GM12878 (cell line): ENCODE data around the gene PARP11. TPM values are rescaled to one million over a fixed set of nuclear protein-coding genes. Genes with fewer than 3 reads are reported as not detected.

Experiments used
- ATAC-seq: fragments of 200-7000 bp; cut with Tn5 transposase; 3 replicates; pipeline ENCODE4 v1.9.1; 2020; ENCODE audit warnings: mild to moderate bottlenecking, moderate library complexity
- BruUV-seq: library from RNA; stranded (reverse); fragments of 400-500 nt; replicated peaks from 2 replicates; lab custom pipeline; 2021; lab: Mats Ljungman, UMichigan
- CTCF ChIA-PET: fragments of 300-600 bp; sonication (Branson Sonifier 250); formaldehyde crosslinking; extraction: SDS; loops from one replicate; lab custom pipeline; 2021; ENCODE audit warnings: inconsistent platforms; lab: Yijun Ruan, JAX
- POLR2A ChIA-PET: fragments of 350-600 bp; formaldehyde crosslinking; extraction: SDS; loops from one replicate; lab custom pipeline; 2021; ENCODE audit warnings: inconsistent platforms; lab: Charles Lee
- RAD21 ChIA-PET: fragments of 300-600 bp; sonication (Branson Sonifier 250); formaldehyde crosslinking; loops from one replicate; lab custom pipeline; 2023; ENCODE audit warnings: antibody characterized with exemption; ENCODE audit not compliant: unreplicated experiment; lab: Charles Lee
- SMC1A ChIA-PET: fragments of 300-600 bp; sonication (Branson Sonifier 250); formaldehyde crosslinking; loops from one replicate; lab custom pipeline; 2023; ENCODE audit not compliant: unreplicated experiment, uncharacterized antibody; lab: Charles Lee
- DNase-seq: peaks from one replicate; pipeline ENCODE4 v3.0.0-alpha.2; 2011; ENCODE audit warnings: low read depth, low spot score
- FAIRE-seq: peaks from 3 replicates; lab custom pipeline; 2011; peaks lifted over from hg19 to GRCh38; lab: Jason Lieb, UNC
- H2AFZ ChIP-seq: 2 replicates; pipeline ENCODE4 v1.6.0; 2011; ENCODE audit warnings: low read depth, low read length, control low read depth; ENCODE audit not compliant: control insufficient read depth
- H3K27ac ChIP-seq: 2 replicates; pipeline ENCODE4 v1.5.1; 2011; ENCODE audit warnings: control low read depth; ENCODE audit not compliant: control insufficient read depth, insufficient read depth
- H3K27me3 ChIP-seq, 2 experiments: replicated peaks in 1 of 2; 2 replicates each; pipeline versions ENCODE4 v1.6.0 to v1.6.1; 2011; ENCODE audit warnings: low read length in 1 of 2; ENCODE audit not compliant: control insufficient read depth in 2 of 2, insufficient read depth in 2 of 2
- H3K36me3 ChIP-seq, 2 experiments: 2 replicates each; pipeline ENCODE4 v1.5.1; 2011; ENCODE audit warnings: low read length in 1 of 2; ENCODE audit not compliant: control insufficient read depth in 2 of 2, insufficient read depth in 2 of 2
- H3K4me1 ChIP-seq: 2 replicates; pipeline ENCODE4 v1.6.1; 2011; ENCODE audit warnings: mild to moderate bottlenecking, low read length, moderate library complexity, mixed read lengths; ENCODE audit not compliant: control insufficient read depth, insufficient read depth
- H3K4me2 ChIP-seq: 2 replicates; pipeline ENCODE4 v1.6.0; 2011; ENCODE audit warnings: control low read depth; ENCODE audit not compliant: control insufficient read depth, insufficient read depth
- H3K4me3 ChIP-seq: fragments of 200-600 bp; sonication (generic); 2 replicates; pipeline ENCODE4 v1.5.1; 2016
- H3K79me2 ChIP-seq: 2 replicates; pipeline ENCODE4 v1.6.0; 2011; ENCODE audit warnings: low read length; ENCODE audit not compliant: control insufficient read depth, insufficient read depth
- H3K9ac ChIP-seq: 2 replicates; pipeline ENCODE4 v1.8.0; 2011; ENCODE audit warnings: low read length, control low read depth, mixed read lengths; ENCODE audit not compliant: control insufficient read depth, insufficient read depth
- H3K9me3 ChIP-seq: replicated peaks from 3 replicates; pipeline ENCODE4 v1.5.1; 2011; ENCODE audit warnings: mild to moderate bottlenecking, low read length; ENCODE audit not compliant: control insufficient read depth, insufficient read depth
- H4K20me1 ChIP-seq: 2 replicates; pipeline ENCODE4 v1.6.0; 2011; ENCODE audit not compliant: control insufficient read depth, insufficient read depth
- BMI1 ChIP-seq: fragments of 450-650 bp; IDR thresholded peaks from 2 replicates; pipeline ENCODE4 v1.6.1; 2016; ENCODE audit warnings: mild to moderate bottlenecking, moderate library complexity, borderline replicate concordance
- CHD1 ChIP-seq: IDR thresholded peaks from 2 replicates; pipeline ENCODE4 v1.6.1; 2012; ENCODE audit warnings: low read depth, low read length, improper control_type of control experiment
- PML ChIP-seq: IDR thresholded peaks from 2 replicates; pipeline ENCODE4 v1.6.1; 2012; ENCODE audit warnings: low read length, inconsistent platforms
- TBL1XR1 ChIP-seq: IDR thresholded peaks from 2 replicates; pipeline ENCODE4 v1.6.1; 2012; ENCODE audit warnings: low read depth, low read length, improper control_type of control experiment
- ZNF24 ChIP-seq: fragments of 450-650 bp; IDR thresholded peaks from 2 replicates; pipeline ENCODE4 v1.6.1; 2017; ENCODE audit warnings: antibody characterized with exemption, mild to moderate bottlenecking
- ZNF274 ChIP-seq: IDR thresholded peaks from one replicate; pipeline ENCODE4 v1.8.0; 2011; ENCODE audit not compliant: insufficient read length, insufficient read depth
- WGBS: methylation state at CpG from one replicate; pipeline ENCODE4 v1.1.6; 2016; ENCODE audit warnings: low lambda C conversion rate; ENCODE audit not compliant: insufficient replicate concordance, insufficient coverage; ENCODE audit errors: missing lambda C conversion rate; 5-methylcytosine and 5-hydroxymethylcytosine counted together
- in situ Hi-C: fragments of 300-500 bp; cut with MboI; formaldehyde crosslinking; loops from 9 replicates; pipeline ENCODE4 v1.14.3; 2018; ENCODE audit warnings: mixed read lengths
- intact Hi-C: fragments of 100-400 bp; cut with micrococcal nuclease; formaldehyde crosslinking; loops from one replicate; pipeline ENCODE4 v1.14.2; 2022; ENCODE audit not compliant: unreplicated experiment
- polyA plus RNA-seq, 11 experiments: library from polyadenylated mRNA; depleted of rRNA in 4 of 11; unstranded in 6 of 11; stranded (reverse) in 5 of 11; fragments of >200 nt; fragmentation: Nextera tagmentation in 4 of 11; fragmentation: Illumina TruSeq in 1 of 11; extraction: Ambion mirVana in 4 of 11; extraction: Trizol in 1 of 11; gene quantifications; 1 replicate in 1 of 11; 2 replicates in 10 of 11; pipeline versions ENCODE4 v1.2.1 to v1.2.3, GENCODE V29; 2011 to 2016; ENCODE audit warnings: inconsistent platforms in 2 of 11, missing spikeins in 2 of 11, low read depth in 1 of 11
- total RNA-seq, 4 experiments: library from RNA; depleted of rRNA in 3 of 4; stranded (reverse); fragments of >200 nt in 3 of 4; fragmentation: Illumina TruSeq in 1 of 4; extraction: Trizol in 1 of 4; gene quantifications; 2 replicates each; pipeline versions ENCODE4 v1.2.1 to v1.2.3, GENCODE V29; 2013 to 2021
- TF ChIP-seq, protein P1 (sequence below): fragments of 450-650 bp; conservative IDR thresholded peaks from 2 replicates; pipeline ENCODE4 v1.6.1; 2017; ENCODE audit warnings: mild to moderate bottlenecking, moderate library complexity
- TF ChIP-seq, protein P2 (sequence below): fragments of 450-650 bp; IDR thresholded peaks from 2 replicates; pipeline ENCODE4 v1.6.1; 2017; ENCODE audit warnings: mild to moderate bottlenecking, moderate library complexity

Gene PARP11
- total and polyA plus RNA-seq, 10 of the 15 experiments (the other 5 are each of a cell fraction or from before 2014, with no cell fraction given), result 3.0 to 14.1 (median 6.3) TPM

DNA sequence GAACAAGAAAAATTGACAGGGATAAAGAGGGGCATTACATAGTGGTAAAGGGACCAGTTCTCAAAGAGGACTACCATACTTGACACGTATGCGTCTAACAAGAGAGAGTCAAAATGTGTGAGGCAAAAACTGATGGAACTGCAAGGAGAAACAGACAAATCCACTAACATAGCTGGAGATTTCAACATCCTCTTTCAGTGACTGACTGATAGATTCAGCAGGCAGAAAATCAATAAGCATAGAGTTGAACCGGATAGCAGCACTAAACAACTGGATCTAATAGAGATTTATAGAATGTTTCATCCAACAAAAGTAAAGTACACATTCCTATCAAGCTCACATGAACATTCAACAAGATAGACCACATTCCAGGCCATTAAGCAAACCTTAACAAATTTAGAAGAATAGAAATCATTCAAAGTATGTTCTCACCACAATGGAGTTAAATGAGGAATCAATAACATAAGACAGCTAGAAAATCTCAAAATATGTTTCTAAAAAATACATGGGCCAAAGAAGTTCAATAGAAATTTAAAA is 104.2 kb downstream of the PARP11 start:
- no peak overlapping the region for H3K4me3 ChIP-seq
- ChIA-PET POLR2A (no interaction called here), RAD21 (no interaction called here), SMC1A (interaction anchor here (2.0 kb wide), 1 partner anchor 11 kb away, joined by 4 read pairs; no protein-coding TSS in a partner anchor), CTCF (interaction anchor here (1.0 kb wide), 1 partner anchor 469 kb away, joined by 3 read pairs; no protein-coding TSS in a partner anchor)
- ATAC-seq, result no peak
- H3K79me2 ChIP-seq, result no peaks in the 10 kb centered on the region
- no peak for DNase-seq
- no peak for FAIRE-seq
- in situ Hi-C loops, result no loop called here
- TF ChIP-seq PML, result no peak
- TF ChIP-seq ZNF24, result no peak
- TF ChIP-seq, protein P1, sequence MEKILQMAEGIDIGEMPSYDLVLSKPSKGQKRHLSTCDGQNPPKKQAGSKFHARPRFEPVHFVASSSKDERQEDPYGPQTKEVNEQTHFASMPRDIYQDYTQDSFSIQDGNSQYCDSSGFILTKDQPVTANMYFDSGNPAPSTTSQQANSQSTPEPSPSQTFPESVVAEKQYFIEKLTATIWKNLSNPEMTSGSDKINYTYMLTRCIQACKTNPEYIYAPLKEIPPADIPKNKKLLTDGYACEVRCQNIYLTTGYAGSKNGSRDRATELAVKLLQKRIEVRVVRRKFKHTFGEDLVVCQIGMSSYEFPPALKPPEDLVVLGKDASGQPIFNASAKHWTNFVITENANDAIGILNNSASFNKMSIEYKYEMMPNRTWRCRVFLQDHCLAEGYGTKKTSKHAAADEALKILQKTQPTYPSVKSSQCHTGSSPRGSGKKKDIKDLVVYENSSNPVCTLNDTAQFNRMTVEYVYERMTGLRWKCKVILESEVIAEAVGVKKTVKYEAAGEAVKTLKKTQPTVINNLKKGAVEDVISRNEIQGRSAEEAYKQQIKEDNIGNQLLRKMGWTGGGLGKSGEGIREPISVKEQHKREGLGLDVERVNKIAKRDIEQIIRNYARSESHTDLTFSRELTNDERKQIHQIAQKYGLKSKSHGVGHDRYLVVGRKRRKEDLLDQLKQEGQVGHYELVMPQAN, result no peak
- TF ChIP-seq, protein P2, sequence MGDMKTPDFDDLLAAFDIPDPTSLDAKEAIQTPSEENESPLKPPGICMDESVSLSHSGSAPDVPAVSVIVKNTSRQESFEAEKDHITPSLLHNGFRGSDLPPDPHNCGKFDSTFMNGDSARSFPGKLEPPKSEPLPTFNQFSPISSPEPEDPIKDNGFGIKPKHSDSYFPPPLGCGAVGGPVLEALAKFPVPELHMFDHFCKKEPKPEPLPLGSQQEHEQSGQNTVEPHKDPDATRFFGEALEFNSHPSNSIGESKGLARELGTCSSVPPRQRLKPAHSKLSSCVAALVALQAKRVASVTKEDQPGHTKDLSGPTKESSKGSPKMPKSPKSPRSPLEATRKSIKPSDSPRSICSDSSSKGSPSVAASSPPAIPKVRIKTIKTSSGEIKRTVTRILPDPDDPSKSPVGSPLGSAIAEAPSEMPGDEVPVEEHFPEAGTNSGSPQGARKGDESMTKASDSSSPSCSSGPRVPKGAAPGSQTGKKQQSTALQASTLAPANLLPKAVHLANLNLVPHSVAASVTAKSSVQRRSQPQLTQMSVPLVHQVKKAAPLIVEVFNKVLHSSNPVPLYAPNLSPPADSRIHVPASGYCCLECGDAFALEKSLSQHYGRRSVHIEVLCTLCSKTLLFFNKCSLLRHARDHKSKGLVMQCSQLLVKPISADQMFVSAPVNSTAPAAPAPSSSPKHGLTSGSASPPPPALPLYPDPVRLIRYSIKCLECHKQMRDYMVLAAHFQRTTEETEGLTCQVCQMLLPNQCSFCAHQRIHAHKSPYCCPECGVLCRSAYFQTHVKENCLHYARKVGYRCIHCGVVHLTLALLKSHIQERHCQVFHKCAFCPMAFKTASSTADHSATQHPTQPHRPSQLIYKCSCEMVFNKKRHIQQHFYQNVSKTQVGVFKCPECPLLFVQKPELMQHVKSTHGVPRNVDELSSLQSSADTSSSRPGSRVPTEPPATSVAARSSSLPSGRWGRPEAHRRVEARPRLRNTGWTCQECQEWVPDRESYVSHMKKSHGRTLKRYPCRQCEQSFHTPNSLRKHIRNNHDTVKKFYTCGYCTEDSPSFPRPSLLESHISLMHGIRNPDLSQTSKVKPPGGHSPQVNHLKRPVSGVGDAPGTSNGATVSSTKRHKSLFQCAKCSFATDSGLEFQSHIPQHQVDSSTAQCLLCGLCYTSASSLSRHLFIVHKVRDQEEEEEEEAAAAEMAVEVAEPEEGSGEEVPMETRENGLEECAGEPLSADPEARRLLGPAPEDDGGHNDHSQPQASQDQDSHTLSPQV, result no peak
- no peak for TF ChIP-seq BMI1
- no peak for TF ChIP-seq TBL1XR1
- no peak for TF ChIP-seq CHD1
- TF ChIP-seq ZNF274, result no peak
- no peaks in the 10 kb centered on the region for H4K20me1 ChIP-seq
- H3K36me3 ChIP-seq, result no peaks in the 10 kb centered on the region
- intact Hi-C loops, result no loop called here
- no peaks in the 10 kb centered on the region for H3K4me1 ChIP-seq
- WGBS, result 88% methylated on average over 3 of the region's 3 CpGs
- H2AFZ ChIP-seq, result no peak overlapping the region
- H3K27ac ChIP-seq, result no peak overlapping the region
- H3K9me3 ChIP-seq, result no peaks in the 10 kb centered on the region
- no peaks in the 10 kb centered on the region for H3K27me3 ChIP-seq
- no peak overlapping the region for H3K9ac ChIP-seq
- no peak overlapping the region for H3K4me2 ChIP-seq
- no TSS peak for BruUV-seq
